Esophagus muscularis mucosa (tissue), 4 donors: ENCODE data around the gene ANAPC10. TPM values are rescaled to one million over a fixed set of nuclear protein-coding genes. Genes with fewer than 3 reads are reported as not detected.
A peak's percentile ranks its signal among the peaks of the same experiment; 100 is the strongest.
"Not testable (repeated sequence)": the region's sequence is repeated elsewhere in the genome, so short reads cannot be mapped to it uniquely, and the experiment has no call there.

Source experiments
- DNase-seq: peaks from one replicate; pipeline ENCODE4 v3.0.0-alpha.2; 2017; ENCODE audit errors: extremely low spot score
- H3K27ac ChIP-seq, 4 donors: fragments of 200-600 bp; sonication (generic); replicated peaks in 1 of 4; 1 replicate in 3 of 4; 2 replicates in 1 of 4; pipeline ENCODE4 v1.5.1; 2016 to 2019; ENCODE audit warnings: mild to moderate bottlenecking in 1 of 4
- H3K27me3 ChIP-seq, 4 donors: fragments of 200-600 bp; sonication (generic); one replicate each; pipeline versions ENCODE4 v1.5.1 to v1.6.0; 2016 to 2019
- H3K36me3 ChIP-seq, 4 donors: fragments of 200-600 bp; sonication (generic); one replicate each; pipeline ENCODE4 v1.5.1; 2016 to 2019
- H3K4me1 ChIP-seq, 4 donors: fragments of 200-600 bp; sonication (generic); one replicate each; pipeline ENCODE4 v1.5.1; 2016 to 2019
- H3K4me3 ChIP-seq, 4 donors: fragments of 200-600 bp; sonication (generic); 1 replicate in 2 of 4; 2 replicates in 2 of 4; pipeline ENCODE4 v1.5.1; 2016 to 2019; ENCODE audit warnings: mild to moderate bottlenecking in 4 of 4, moderate library complexity in 1 of 4
- H3K9me3 ChIP-seq, 4 donors: fragments of 200-600 bp; sonication (generic); 1 replicate in 3 of 4; 2 replicates in 1 of 4; pipeline ENCODE4 v1.5.1; 2016 to 2019
- CTCF ChIP-seq, 3 experiments: fragments of 200-600 bp in 2 of 3; fragments of 450-650 bp in 1 of 3; sonication (generic) in 2 of 3; IDR thresholded peaks; one replicate each; pipeline ENCODE4 v1.5.1; 2017 to 2019; ENCODE audit warnings: antibody characterized with exemption in 3 of 3, mild to moderate bottlenecking in 2 of 3, moderate library complexity in 1 of 3
- EP300 ChIP-seq: sonication (generic); formaldehyde crosslinking; IDR thresholded peaks from one replicate; pipeline ENCODE4 v1.6.1; 2017; ENCODE audit warnings: antibody characterized with exemption
- POLR2A ChIP-seq: fragments of 450-650 bp; IDR thresholded peaks from one replicate; pipeline ENCODE4 v1.6.1; 2017; ENCODE audit warnings: antibody characterized with exemption, moderate library complexity, mild to moderate bottlenecking, low read depth
- POLR2AphosphoS5 ChIP-seq, 2 donors: sonication (generic); formaldehyde crosslinking; IDR thresholded peaks; one replicate each; pipeline ENCODE4 v1.6.1; 2017; ENCODE audit warnings: antibody characterized with exemption in 2 of 2
- WGBS: methylation state at CpG from one replicate; pipeline ENCODE4 v1.1.5; 2018; 5-methylcytosine and 5-hydroxymethylcytosine counted together
- intact Hi-C: fragments of 100-400 bp; cut with DNase I; formaldehyde crosslinking; loops from one replicate; pipeline ENCODE4 v1.15.1; 2023
- total RNA-seq, 4 donors: library from RNA; depleted of rRNA; stranded (reverse); fragments of >200 nt; gene quantifications; one replicate each; pipeline versions ENCODE4 v1.1.0 to v1.2.1, GENCODE V29; 2016

Gene ANAPC10
- total RNA-seq, 4 donors from 2014 or later: 17.8 to 32.0 (median 21.3) TPM

- TF ChIP-seq POLR2A (no peak), CTCF (IDR thresholded peaks at IDR 0.05) (no peak), POLR2AphosphoS5 (IDR thresholded peaks at IDR 0.05) (no peak), EP300 (no peak)
- intact Hi-C loops: no loop called here
- WGBS: 100% methylated on average over 4 of the region's 4 CpGs
- Histone ChIP-seq H3K4me3 (no peak overlapping the region), H3K27ac (no peak overlapping the region), H3K36me3 (peaks cover 0 to 3% (median 0%) of the 10 kb centered on the region in 4 donors), H3K27me3 (no peaks in the 10 kb centered on the region), H3K9me3 (no peaks in the 10 kb centered on the region), H3K4me1 (peaks cover 8 to 28% (median 20%) of the 10 kb centered on the region in 4 donors)
- no peak for DNase-seq
Observed at GRCh38 chr4:145014365-145014764, 83.6 kb downstream of the ANAPC10 start.

GRCh38 chr4:145012841-145013240 is 85.2 kb downstream of the ANAPC10 start:
- Histone ChIP-seq H3K9me3 (no peaks in the 10 kb centered on the region), H3K27ac (peak overlapping the region in 1 of 4 donors; percentile 3), H3K4me3 (no peak overlapping the region), H3K4me1 (peaks cover 8 to 28% (median 20%) of the 10 kb centered on the region in 4 donors), H3K36me3 (no peaks in the 10 kb centered on the region), H3K27me3 (no peaks in the 10 kb centered on the region)
- DNase-seq: no peak
- TF ChIP-seq EP300 (no peak), POLR2AphosphoS5 (IDR thresholded peaks at IDR 0.05) (peak in 1 of 2 donors; percentile 17)
- intact Hi-C loops: no loop called here

- H3K36me3 ChIP-seq: no peaks in the 10 kb centered on the region
- no peak overlapping the region for H3K27ac ChIP-seq
- TF ChIP-seq CTCF (IDR thresholded peaks at IDR 0.05) (no peak), POLR2A (no peak), POLR2AphosphoS5 (IDR thresholded peaks at IDR 0.05) (no peak), EP300 (no peak)
- DNase-seq: no peak
- H3K4me1 ChIP-seq: peaks cover 8 to 28% (median 20%) of the 10 kb centered on the region in 4 donors
- intact Hi-C loops: no loop called here
- H3K4me3 ChIP-seq: no peak overlapping the region
- no peaks in the 10 kb centered on the region for H3K9me3 ChIP-seq
- H3K27me3 ChIP-seq: no peaks in the 10 kb centered on the region
Observed at GRCh38 chr4:145011636-145012035, 86.4 kb downstream of the ANAPC10 start.

GRCh38 chr4:145010315-145010714 is 87.7 kb downstream of the ANAPC10 start:
- H3K36me3 ChIP-seq, H3K27me3 ChIP-seq, intact Hi-C loops, H3K27ac ChIP-seq, DNase-seq, H3K4me3 ChIP-seq, H3K9me3 ChIP-seq: not testable (repeated sequence)
- H3K4me1 ChIP-seq: peaks cover 8 to 28% (median 20%) of the 10 kb centered on the region in 4 donors
- WGBS: 97% methylated on average over 6 of the region's 6 CpGs

GRCh38 chr4:145003675-145004074 is 94.3 kb downstream of the ANAPC10 start:
- DNase-seq: no peak
- no peaks in the 10 kb centered on the region for H3K36me3 ChIP-seq
- H3K27ac ChIP-seq: no peak overlapping the region
- H3K4me3 ChIP-seq: no peak overlapping the region
- TF ChIP-seq EP300: no peak
- no peak for TF ChIP-seq POLR2AphosphoS5 (IDR thresholded peaks at IDR 0.05)
- TF ChIP-seq CTCF (IDR thresholded peaks at IDR 0.05): no peak
- no peak for TF ChIP-seq POLR2A
- intact Hi-C loops: no loop called here
- 96% methylated on average over 2 of the region's 2 CpGs for WGBS
- H3K27me3 ChIP-seq: no peaks in the 10 kb centered on the region
- no peaks in the 10 kb centered on the region for H3K4me1 ChIP-seq
- peaks cover 0 to 3% (median 0%) of the 10 kb centered on the region in 4 donors for H3K9me3 ChIP-seq

GRCh38 chr4:145001635-145002034 is 96.4 kb downstream of the ANAPC10 start:
- H3K4me3 ChIP-seq: no peak overlapping the region
- H3K36me3 ChIP-seq: no peaks in the 10 kb centered on the region
- H3K4me1 ChIP-seq: no peaks in the 10 kb centered on the region
- H3K9me3 ChIP-seq: peaks cover 0 to 3% (median 0%) of the 10 kb centered on the region in 4 donors
- DNase-seq: no peak
- 79% methylated on average over 3 of the region's 3 CpGs for WGBS
- intact Hi-C loops: no loop called here
- no peak for TF ChIP-seq POLR2AphosphoS5 (IDR thresholded peaks at IDR 0.05)
- H3K27ac ChIP-seq: no peak overlapping the region
- H3K27me3 ChIP-seq: no peaks in the 10 kb centered on the region

- H3K4me1 ChIP-seq, H3K9me3 ChIP-seq, H3K27me3 ChIP-seq, intact Hi-C loops, H3K4me3 ChIP-seq, DNase-seq, H3K36me3 ChIP-seq, H3K27ac ChIP-seq: not testable (repeated sequence)
- WGBS: 97% methylated on average over 5 of the region's 5 CpGs
Observed at GRCh38 chr4:145000656-145001055, 97.3 kb downstream of the ANAPC10 start.
